ENCODE data around the gene SEMA6A. TPM values are rescaled to one million over a fixed set of nuclear protein-coding genes. Genes with fewer than 3 reads are reported as not detected.

Gene SEMA6A
- polyA plus RNA-seq, 1 donor (not counting 4 experiments of a cell fraction or from before 2014, with no cell fraction given), result 0.68 TPM

DNA sequence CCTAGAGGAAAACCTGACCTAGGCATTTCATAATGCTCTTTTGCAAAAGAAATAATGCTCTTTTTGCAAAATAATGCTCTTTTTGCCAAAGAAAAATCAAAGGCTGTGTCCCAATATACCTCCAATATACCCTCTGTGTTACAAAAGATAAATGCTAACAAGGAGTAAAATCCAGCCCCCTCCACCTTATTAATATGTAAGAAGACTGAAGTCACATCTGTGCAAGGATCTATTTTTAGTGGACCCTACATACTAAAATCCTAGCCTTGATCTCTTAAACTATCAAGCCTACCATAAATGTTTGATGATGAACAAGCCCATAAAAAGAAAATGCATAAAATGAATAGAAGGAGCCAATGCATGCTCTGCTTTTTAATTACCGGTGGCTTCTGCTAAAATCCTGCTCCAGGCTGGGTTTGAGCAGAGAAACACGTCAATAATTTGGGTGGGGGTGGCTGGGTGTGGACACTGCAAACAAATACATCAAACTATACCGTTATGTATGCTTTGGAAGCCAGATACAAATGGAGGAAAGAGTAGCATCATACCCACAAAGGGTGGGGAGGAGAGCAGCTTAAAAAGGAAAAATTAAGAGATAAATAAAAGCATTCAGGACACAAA lies 131.6 kb downstream of the SEMA6A start:
- no peak overlapping the region for H3K4me3 ChIP-seq (ENCODE audit: control insufficient read depth in 2 of 3, extremely low read depth in 1 of 3, insufficient read depth in 2 of 3, low read depth in 1 of 3, low read length in 3 of 3)
- H3K79me2 ChIP-seq (ENCODE audit: control insufficient read depth, insufficient read depth, low read length), result no peaks in the 10 kb centered on the region
- H3K4me2 ChIP-seq (ENCODE audit: control insufficient read depth, extremely low read depth, insufficient read depth, low read depth, low read length), result no peak overlapping the region
- H3K9me1 ChIP-seq (ENCODE audit: control insufficient read depth, extremely low read depth, insufficient read depth, low read length), result no peaks in the 10 kb centered on the region
- no peaks in the 10 kb centered on the region for H3K27me3 ChIP-seq (ENCODE audit: control insufficient read depth, extremely low read depth, insufficient read depth, low read length)
- no peaks in the 10 kb centered on the region for H3K9me3 ChIP-seq (ENCODE audit: control insufficient read depth, low read depth, low read length)
- DNase-seq (ENCODE audit: low read depth, low spot score), result no peak
- H2AFZ ChIP-seq (ENCODE audit: control insufficient read depth, low read length), result no peak overlapping the region
- no peaks in the 10 kb centered on the region for H3K36me3 ChIP-seq (ENCODE audit: control insufficient read depth in 2 of 2, extremely low read depth in 1 of 2, insufficient read depth in 2 of 2, low read length in 2 of 2)
- H4K20me1 ChIP-seq (ENCODE audit: control insufficient read depth, extremely low read depth, insufficient read depth, low read length), result no peaks in the 10 kb centered on the region
- no peak for TF ChIP-seq EZH2 (IDR thresholded peaks at IDR 0.05; ENCODE audit: low read length)
- TF ChIP-seq, protein P1, sequence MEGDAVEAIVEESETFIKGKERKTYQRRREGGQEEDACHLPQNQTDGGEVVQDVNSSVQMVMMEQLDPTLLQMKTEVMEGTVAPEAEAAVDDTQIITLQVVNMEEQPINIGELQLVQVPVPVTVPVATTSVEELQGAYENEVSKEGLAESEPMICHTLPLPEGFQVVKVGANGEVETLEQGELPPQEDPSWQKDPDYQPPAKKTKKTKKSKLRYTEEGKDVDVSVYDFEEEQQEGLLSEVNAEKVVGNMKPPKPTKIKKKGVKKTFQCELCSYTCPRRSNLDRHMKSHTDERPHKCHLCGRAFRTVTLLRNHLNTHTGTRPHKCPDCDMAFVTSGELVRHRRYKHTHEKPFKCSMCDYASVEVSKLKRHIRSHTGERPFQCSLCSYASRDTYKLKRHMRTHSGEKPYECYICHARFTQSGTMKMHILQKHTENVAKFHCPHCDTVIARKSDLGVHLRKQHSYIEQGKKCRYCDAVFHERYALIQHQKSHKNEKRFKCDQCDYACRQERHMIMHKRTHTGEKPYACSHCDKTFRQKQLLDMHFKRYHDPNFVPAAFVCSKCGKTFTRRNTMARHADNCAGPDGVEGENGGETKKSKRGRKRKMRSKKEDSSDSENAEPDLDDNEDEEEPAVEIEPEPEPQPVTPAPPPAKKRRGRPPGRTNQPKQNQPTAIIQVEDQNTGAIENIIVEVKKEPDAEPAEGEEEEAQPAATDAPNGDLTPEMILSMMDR (optimal IDR thresholded peaks at IDR 0.05 in 1 of 3, IDR thresholded peaks at IDR 0.05 in 1 of 3, conservative IDR thresholded peaks at IDR 0.05 in 1 of 3; ENCODE audit: extremely low read depth in 1 of 3, insufficient read depth in 2 of 3, low read length in 3 of 3), result no peak
- no peak overlapping the region for H3K9ac ChIP-seq (ENCODE audit: control insufficient read depth, extremely low read depth, insufficient read depth, low read length)
- H3K4me1 ChIP-seq (ENCODE audit: control insufficient read depth, extremely low read depth, insufficient read depth, low read length), result no peaks in the 10 kb centered on the region
- dilution Hi-C loops (cut with MboI; ENCODE audit: extremely low pct_ligation_motif_present, low sequenced_read_pairs), result no loop called here
- FAIRE-seq, result no peak
- H3K27ac ChIP-seq (ENCODE audit: control insufficient read depth, insufficient read depth, low read length), result no peak overlapping the region

DNA sequence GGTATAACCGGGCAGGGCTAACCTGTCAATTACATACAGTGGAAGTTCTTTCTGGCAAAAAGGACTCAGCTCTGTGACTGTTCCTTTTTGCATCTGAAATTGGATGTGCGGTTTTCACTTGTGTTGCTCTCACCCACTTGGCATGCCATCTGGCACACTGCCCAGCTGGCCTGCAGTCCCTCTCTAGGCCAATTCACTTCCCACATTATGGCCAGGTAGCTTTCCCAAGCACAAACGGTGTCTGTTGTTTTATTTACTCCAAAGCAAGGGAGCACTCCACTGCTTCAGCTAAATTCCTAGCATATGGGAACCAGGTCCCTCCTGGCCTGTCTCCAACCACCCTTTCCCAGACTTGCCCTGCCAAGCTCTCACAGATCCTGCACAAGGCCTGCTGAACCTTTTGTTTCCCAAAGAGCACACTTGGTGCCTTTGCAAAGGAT lies 132.5 kb downstream of the SEMA6A start:
- H3K4me1 ChIP-seq (ENCODE audit: control insufficient read depth, extremely low read depth, insufficient read depth, low read length), result no peaks in the 10 kb centered on the region
- TF ChIP-seq, protein P1 (optimal IDR thresholded peaks at IDR 0.05 in 1 of 3, IDR thresholded peaks at IDR 0.05 in 1 of 3, conservative IDR thresholded peaks at IDR 0.05 in 1 of 3; ENCODE audit: extremely low read depth in 1 of 3, insufficient read depth in 2 of 3, low read length in 3 of 3), result no peak
- TF ChIP-seq EZH2 (IDR thresholded peaks at IDR 0.05; ENCODE audit: low read length), result no peak
- no peak for DNase-seq (ENCODE audit: low read depth, low spot score)
- H3K27me3 ChIP-seq (ENCODE audit: control insufficient read depth, extremely low read depth, insufficient read depth, low read length), result no peaks in the 10 kb centered on the region
- H4K20me1 ChIP-seq (ENCODE audit: control insufficient read depth, extremely low read depth, insufficient read depth, low read length), result no peaks in the 10 kb centered on the region
- dilution Hi-C loops (cut with MboI; ENCODE audit: extremely low pct_ligation_motif_present, low sequenced_read_pairs), result no loop called here
- FAIRE-seq, result no peak
- H3K36me3 ChIP-seq (ENCODE audit: control insufficient read depth in 2 of 2, extremely low read depth in 1 of 2, insufficient read depth in 2 of 2, low read length in 2 of 2), result no peaks in the 10 kb centered on the region
- no peaks in the 10 kb centered on the region for H3K79me2 ChIP-seq (ENCODE audit: control insufficient read depth, insufficient read depth, low read length)
- no peak overlapping the region for H3K4me2 ChIP-seq (ENCODE audit: control insufficient read depth, extremely low read depth, insufficient read depth, low read depth, low read length)
- no peak overlapping the region for H3K27ac ChIP-seq (ENCODE audit: control insufficient read depth, insufficient read depth, low read length)
- H3K9ac ChIP-seq (ENCODE audit: control insufficient read depth, extremely low read depth, insufficient read depth, low read length), result no peak overlapping the region
- H3K9me3 ChIP-seq (ENCODE audit: control insufficient read depth, low read depth, low read length), result no peaks in the 10 kb centered on the region
- H2AFZ ChIP-seq (ENCODE audit: control insufficient read depth, low read length), result no peak overlapping the region
- no peaks in the 10 kb centered on the region for H3K9me1 ChIP-seq (ENCODE audit: control insufficient read depth, extremely low read depth, insufficient read depth, low read length)
- no peak overlapping the region for H3K4me3 ChIP-seq (ENCODE audit: control insufficient read depth in 2 of 3, extremely low read depth in 1 of 3, insufficient read depth in 2 of 3, low read depth in 1 of 3, low read length in 3 of 3)
